Stimulated activated memory B cell treated with anti-CD40 and anti-IgM and Interleukin-4, amounts not matched to agents 10 μg/mL and 1 μg/mL and 100 μg/mL, for 72 hours (primary cell): Measurements from ENCODE around the gene ABCC4.

Source experiments
- ATAC-seq: fragments of 150-1000 bp; cut with Tn5 transposase; 2 replicates; pipeline ENCODE4 v1.10.0; 2021
- H3K27ac Mint-ChIP-seq: one replicate; pipeline ENCODE4 v1.8.0; 2022; ENCODE audit warnings: mild to moderate bottlenecking, mixed read lengths
- H3K27me3 Mint-ChIP-seq: one replicate; pipeline ENCODE4 v1.8.0; 2022; ENCODE audit warnings: mixed read lengths
- H3K36me3 Mint-ChIP-seq: one replicate; pipeline ENCODE4 v1.8.0; 2022; ENCODE audit warnings: mixed read lengths
- H3K4me1 Mint-ChIP-seq: one replicate; pipeline ENCODE4 v1.8.0; 2022; ENCODE audit warnings: mixed read lengths
- H3K4me3 Mint-ChIP-seq: one replicate; pipeline ENCODE4 v1.8.0; 2022; ENCODE audit warnings: mild to moderate bottlenecking, moderate library complexity, mixed read lengths
- H3K9me3 Mint-ChIP-seq: one replicate; pipeline ENCODE4 v1.8.0; 2022; ENCODE audit warnings: mixed read lengths

The ABCC4 gene

GRCh38 chr13:95156208-95156607 lies 145.0 kb downstream of the ABCC4 start:
- no peak overlapping the region for H3K4me3 Mint-ChIP-seq
- H3K27ac Mint-ChIP-seq, result no peak overlapping the region
- no peaks in the 10 kb centered on the region for H3K27me3 Mint-ChIP-seq
- no peak for ATAC-seq
- H3K4me1 Mint-ChIP-seq, result no peaks in the 10 kb centered on the region
- no peaks in the 10 kb centered on the region for H3K9me3 Mint-ChIP-seq
- H3K36me3 Mint-ChIP-seq, result peaks cover 39% of the 10 kb centered on the region

- Mint-ChIP-seq H3K4me3 (no peak overlapping the region), H3K36me3 (peaks cover 41% of the 10 kb centered on the region), H3K27me3 (no peaks in the 10 kb centered on the region), H3K4me1 (no peaks in the 10 kb centered on the region), H3K9me3 (no peaks in the 10 kb centered on the region), H3K27ac (no peak overlapping the region)
- no peak for ATAC-seq
Observed at GRCh38 chr13:95155504-95155903, 145.7 kb downstream of the ABCC4 start.

GRCh38 chr13:95155093-95155492 lies 146.2 kb downstream of the ABCC4 start:
- Mint-ChIP-seq H3K36me3 (peaks cover 38% of the 10 kb centered on the region), H3K27me3 (no peaks in the 10 kb centered on the region), H3K9me3 (no peaks in the 10 kb centered on the region), H3K4me3 (no peak overlapping the region), H3K4me1 (no peaks in the 10 kb centered on the region), H3K27ac (no peak overlapping the region)
- ATAC-seq, result no peak

- Mint-ChIP-seq H3K4me3 (no peak overlapping the region), H3K27me3 (no peaks in the 10 kb centered on the region), H3K4me1 (no peaks in the 10 kb centered on the region), H3K9me3 (no peaks in the 10 kb centered on the region), H3K27ac (no peak overlapping the region), H3K36me3 (peaks cover 36% of the 10 kb centered on the region)
- no peak for ATAC-seq
Observed at GRCh38 chr13:95154413-95154886, 146.8 kb downstream of the ABCC4 start.

- H3K9me3 Mint-ChIP-seq, result no peaks in the 10 kb centered on the region
- H3K4me3 Mint-ChIP-seq, result no peak overlapping the region
- peaks cover 36% of the 10 kb centered on the region for H3K36me3 Mint-ChIP-seq
- no peak for ATAC-seq
- H3K4me1 Mint-ChIP-seq, result no peaks in the 10 kb centered on the region
- H3K27ac Mint-ChIP-seq, result no peak overlapping the region
- H3K27me3 Mint-ChIP-seq, result no peaks in the 10 kb centered on the region
Observed at GRCh38 chr13:95153647-95154412, 147.4 kb downstream of the ABCC4 start.

GRCh38 chr13:95151942-95152587 lies 149.2 kb downstream of the ABCC4 start:
- H3K4me3 Mint-ChIP-seq, result no peak overlapping the region

GRCh38 chr13:95150555-95150954 lies 150.7 kb downstream of the ABCC4 start:
- H3K36me3 Mint-ChIP-seq, result peaks cover 27% of the 10 kb centered on the region
- H3K9me3 Mint-ChIP-seq, result no peaks in the 10 kb centered on the region
- no peak overlapping the region for H3K27ac Mint-ChIP-seq
- H3K27me3 Mint-ChIP-seq, result no peaks in the 10 kb centered on the region
- no peak overlapping the region for H3K4me3 Mint-ChIP-seq
- no peaks in the 10 kb centered on the region for H3K4me1 Mint-ChIP-seq
- ATAC-seq, result no peak

More at GRCh38 chr13:95151942-95152587, 149.2 kb downstream of the ABCC4 start:
- Mint-ChIP-seq H3K27ac (no peak overlapping the region), H3K4me1 (no peaks in the 10 kb centered on the region), H3K27me3 (no peaks in the 10 kb centered on the region), H3K9me3 (no peaks in the 10 kb centered on the region), H3K36me3 (peaks cover 31% of the 10 kb centered on the region)
- ATAC-seq, result no peak

GRCh38 chr13:95146486-95146885 lies 154.8 kb downstream of the ABCC4 start:
- Mint-ChIP-seq H3K36me3 (peaks cover 38% of the 10 kb centered on the region), H3K27ac (no peak overlapping the region), H3K4me1 (peaks cover 7% of the 10 kb centered on the region), H3K4me3 (no peak overlapping the region), H3K9me3 (no peaks in the 10 kb centered on the region), H3K27me3 (no peaks in the 10 kb centered on the region)
- ATAC-seq, result no peak

GRCh38 chr13:95145587-95145986 lies 155.7 kb downstream of the ABCC4 start:
- no peak for ATAC-seq
- Mint-ChIP-seq H3K27me3 (no peaks in the 10 kb centered on the region), H3K27ac (no peak overlapping the region), H3K9me3 (no peaks in the 10 kb centered on the region), H3K4me3 (no peak overlapping the region), H3K4me1 (peaks cover 7% of the 10 kb centered on the region), H3K36me3 (peaks cover 40% of the 10 kb centered on the region)

- Mint-ChIP-seq H3K4me1 (peaks cover 7% of the 10 kb centered on the region), H3K27ac (no peak overlapping the region), H3K27me3 (no peaks in the 10 kb centered on the region), H3K36me3 (peaks cover 52% of the 10 kb centered on the region), H3K9me3 (no peaks in the 10 kb centered on the region), H3K4me3 (no peak overlapping the region)
- no peak for ATAC-seq
Observed at GRCh38 chr13:95140502-95140901, 160.7 kb downstream of the ABCC4 start.

GRCh38 chr13:95138876-95139585 lies 162.2 kb downstream of the ABCC4 start:
- H3K27ac Mint-ChIP-seq, result no peak overlapping the region
- no peaks in the 10 kb centered on the region for H3K9me3 Mint-ChIP-seq
- ATAC-seq, result no peak
- no peaks in the 10 kb centered on the region for H3K27me3 Mint-ChIP-seq
- H3K4me3 Mint-ChIP-seq, result no peak overlapping the region
- H3K4me1 Mint-ChIP-seq, result no peaks in the 10 kb centered on the region
- peaks cover 48% of the 10 kb centered on the region for H3K36me3 Mint-ChIP-seq

- peaks cover 58% of the 10 kb centered on the region for H3K36me3 Mint-ChIP-seq
- H3K27me3 Mint-ChIP-seq, result no peaks in the 10 kb centered on the region
- no peaks in the 10 kb centered on the region for H3K9me3 Mint-ChIP-seq
- no peak overlapping the region for H3K4me3 Mint-ChIP-seq
- peak; percentile 50 for ATAC-seq
- no peaks in the 10 kb centered on the region for H3K4me1 Mint-ChIP-seq
- no peak overlapping the region for H3K27ac Mint-ChIP-seq
Observed at GRCh38 chr13:95137096-95137495, 164.2 kb downstream of the ABCC4 start.

- Mint-ChIP-seq H3K27ac (no peak overlapping the region), H3K27me3 (no peaks in the 10 kb centered on the region)
Observed at GRCh38 chr13:95136638-95137037, 164.6 kb downstream of the ABCC4 start.

GRCh38 chr13:95133498-95133897 lies 167.8 kb downstream of the ABCC4 start:
- Mint-ChIP-seq H3K27ac (no peak overlapping the region), H3K9me3 (no peaks in the 10 kb centered on the region), H3K4me1 (no peaks in the 10 kb centered on the region), H3K36me3 (peaks cover 32% of the 10 kb centered on the region), H3K4me3 (no peak overlapping the region), H3K27me3 (no peaks in the 10 kb centered on the region)
- no peak for ATAC-seq

More at GRCh38 chr13:95136638-95137037, 164.6 kb downstream of the ABCC4 start:
- peaks cover 53% of the 10 kb centered on the region for H3K36me3 Mint-ChIP-seq
- no peak for ATAC-seq
- no peaks in the 10 kb centered on the region for H3K9me3 Mint-ChIP-seq
- no peaks in the 10 kb centered on the region for H3K4me1 Mint-ChIP-seq
- H3K4me3 Mint-ChIP-seq, result no peak overlapping the region

GRCh38 chr13:95129004-95129403 lies 172.2 kb downstream of the ABCC4 start:
- Mint-ChIP-seq H3K4me3 (no peak overlapping the region), H3K4me1 (no peaks in the 10 kb centered on the region), H3K9me3 (peaks cover 2% of the 10 kb centered on the region), H3K36me3 (peaks cover 26% of the 10 kb centered on the region), H3K27me3 (no peaks in the 10 kb centered on the region), H3K27ac (no peak overlapping the region)
- ATAC-seq, result no peak
